SK-N-MC (cell line): ENCODE data around the gene SPINK8.
"Not testable (repeated sequence)": the region's sequence is repeated elsewhere in the genome, so short reads cannot be mapped to it uniquely, and the experiment has no call there.

Experiments used
- DNase-seq: peaks from one replicate; pipeline ENCODE4 v3.0.0-alpha.2; 2011; ENCODE audit warnings: low read depth, low spot score
- H3K27ac ChIP-seq: fragments of 200-600 bp; sonication (generic); 2 replicates; pipeline ENCODE4 v1.5.1; 2016; ENCODE audit warnings: mixed run types
- H3K36me3 ChIP-seq: fragments of 200-600 bp; sonication (generic); 2 replicates; pipeline ENCODE4 v1.6.1; 2017; ENCODE audit warnings: antibody characterized with exemption, low read length, mixed read lengths; ENCODE audit not compliant: insufficient read depth
- H3K4me3 ChIP-seq: fragments of 200-600 bp; sonication (generic); 2 replicates; pipeline ENCODE4 v1.5.1; 2016
- H3K9ac ChIP-seq: fragments of 200-600 bp; sonication (generic); 2 replicates; pipeline ENCODE4 v1.8.0; 2017; ENCODE audit warnings: mixed run types, mixed read lengths; ENCODE audit not compliant: insufficient read length
- H3K9me3 ChIP-seq: fragments of 200-600 bp; sonication (generic); 2 replicates; pipeline ENCODE4 v1.6.1; 2017; ENCODE audit warnings: low read depth, mild to moderate bottlenecking, antibody characterized with exemption, low read length, moderate library complexity, mixed read lengths
- EZH2 ChIP-seq: fragments of 200-600 bp; sonication (generic); IDR thresholded peaks from one replicate; pipeline ENCODE4 v1.6.1; 2017; ENCODE audit warnings: antibody characterized with exemption
- FOXP2 ChIP-seq: optimal IDR thresholded peaks from 2 replicates; pipeline ENCODE3; 2011; ENCODE audit warnings: mild to moderate bottlenecking, moderate library complexity; ENCODE audit not compliant: insufficient read depth; ENCODE audit errors: extremely low read length, control extremely low read depth
- POLR2AphosphoS5 ChIP-seq: IDR thresholded peaks from 2 replicates; pipeline ENCODE4 v1.6.1; 2012; ENCODE audit warnings: mild to moderate bottlenecking, low read depth, low read length, borderline replicate concordance

Gene SPINK8

GRCh38 chr3:48334605-48335004 lies 1.1 kb upstream of the SPINK8 start:
- H3K9me3 ChIP-seq: no peaks in the 10 kb centered on the region
- no peaks in the 10 kb centered on the region for H3K36me3 ChIP-seq
- H3K4me3 ChIP-seq: no peak overlapping the region
- no peak for TF ChIP-seq FOXP2
- TF ChIP-seq POLR2AphosphoS5: no peak
- TF ChIP-seq EZH2: no peak
- H3K9ac ChIP-seq: no peak overlapping the region
- H3K27ac ChIP-seq: no peak overlapping the region
- DNase-seq: no peak

- H3K27ac ChIP-seq, H3K4me3 ChIP-seq, H3K9ac ChIP-seq, H3K36me3 ChIP-seq, H3K9me3 ChIP-seq, DNase-seq: not testable (repeated sequence)
Observed at GRCh38 chr3:48331706-48332435, 1.6 kb downstream of the SPINK8 start.

GRCh38 chr3:48320996-48321395 lies 12.5 kb downstream of the SPINK8 start:
- Histone ChIP-seq H3K9me3 (no peaks in the 10 kb centered on the region), H3K9ac (no peak overlapping the region), H3K4me3 (no peak overlapping the region), H3K36me3 (no peaks in the 10 kb centered on the region), H3K27ac (no peak overlapping the region)
- TF ChIP-seq EZH2 (no peak), FOXP2 (no peak)
- no peak for DNase-seq

GRCh38 chr3:48318713-48319468 lies 14.6 kb downstream of the SPINK8 start:
- TF ChIP-seq POLR2AphosphoS5 (no peak), FOXP2 (no peak), EZH2 (no peak)
- H3K4me3 ChIP-seq: no peak overlapping the region
- H3K27ac ChIP-seq: no peak overlapping the region
- no peaks in the 10 kb centered on the region for H3K36me3 ChIP-seq
- DNase-seq: no peak
- H3K9me3 ChIP-seq: no peaks in the 10 kb centered on the region
- H3K9ac ChIP-seq: no peak overlapping the region

GRCh38 chr3:48314542-48314941 lies 18.9 kb downstream of the SPINK8 start:
- TF ChIP-seq EZH2 (no peak), POLR2AphosphoS5 (no peak), FOXP2 (no peak)
- no peaks in the 10 kb centered on the region for H3K9me3 ChIP-seq
- DNase-seq: no peak

GRCh38 chr3:48306860-48307530 lies 26.5 kb downstream of the SPINK8 start:
- Histone ChIP-seq H3K4me3 (no peak overlapping the region), H3K9me3 (no peaks in the 10 kb centered on the region), H3K36me3 (no peaks in the 10 kb centered on the region), H3K27ac (no peak overlapping the region), H3K9ac (no peak overlapping the region)
- DNase-seq: no peak
- TF ChIP-seq FOXP2 (no peak), POLR2AphosphoS5 (no peak), EZH2 (no peak)

More at GRCh38 chr3:48314542-48314941, 18.9 kb downstream of the SPINK8 start:
- Histone ChIP-seq H3K36me3 (no peaks in the 10 kb centered on the region), H3K4me3 (no peak overlapping the region), H3K9ac (no peak overlapping the region), H3K27ac (no peak overlapping the region)

GRCh38 chr3:48306290-48306689 lies 27.2 kb downstream of the SPINK8 start:
- TF ChIP-seq EZH2 (no peak), POLR2AphosphoS5 (no peak), FOXP2 (no peak)
- no peaks in the 10 kb centered on the region for H3K9me3 ChIP-seq
- DNase-seq: no peak
- no peak overlapping the region for H3K4me3 ChIP-seq
- H3K36me3 ChIP-seq: no peaks in the 10 kb centered on the region
- H3K27ac ChIP-seq: no peak overlapping the region
- no peak overlapping the region for H3K9ac ChIP-seq

GRCh38 chr3:48305396-48305795 lies 28.1 kb downstream of the SPINK8 start:
- no peak for DNase-seq
- H3K9me3 ChIP-seq: no peaks in the 10 kb centered on the region
- no peak overlapping the region for H3K9ac ChIP-seq
- H3K36me3 ChIP-seq: no peaks in the 10 kb centered on the region
- TF ChIP-seq FOXP2 (no peak), POLR2AphosphoS5 (no peak), EZH2 (no peak)
- H3K27ac ChIP-seq: no peak overlapping the region
- no peak overlapping the region for H3K4me3 ChIP-seq
